NOMO-1 treated with dmso at 0.1 percent for 144 hours (cell line): ENCODE measurements around the gene VSX1.

ENCODE experiments used
- DNase-seq: peaks from one replicate; lab custom pipeline; 2025; ENCODE audit not compliant: unreplicated experiment; lab: John Stamatoyannopoulos, UW

The VSX1 gene

DNA sequence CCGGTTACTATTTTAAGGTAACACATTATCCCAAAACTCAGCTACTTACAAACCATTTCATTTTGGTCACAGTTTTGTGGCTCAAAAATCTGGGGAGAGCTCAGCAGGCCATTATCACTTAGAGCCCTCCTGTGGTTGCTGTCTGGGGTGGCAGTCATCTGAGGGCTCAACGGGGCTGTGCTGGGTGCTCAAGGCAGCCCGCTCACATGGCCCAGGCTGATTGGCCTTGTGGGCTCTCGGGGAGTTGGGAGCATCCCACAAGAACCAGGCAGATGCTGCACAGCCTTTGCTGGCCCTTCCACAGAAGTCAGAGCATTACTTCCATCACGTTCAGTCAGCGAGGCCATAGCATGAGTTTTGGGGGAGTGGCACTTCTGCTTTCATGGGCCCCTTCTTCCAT lies 6.3 kb upstream of the VSX1 start:
- no peak for DNase-seq

- no peak for DNase-seq
Observed at GRCh38 chr20:25087186-25087929, 5.4 kb upstream of the VSX1 start.

DNA sequence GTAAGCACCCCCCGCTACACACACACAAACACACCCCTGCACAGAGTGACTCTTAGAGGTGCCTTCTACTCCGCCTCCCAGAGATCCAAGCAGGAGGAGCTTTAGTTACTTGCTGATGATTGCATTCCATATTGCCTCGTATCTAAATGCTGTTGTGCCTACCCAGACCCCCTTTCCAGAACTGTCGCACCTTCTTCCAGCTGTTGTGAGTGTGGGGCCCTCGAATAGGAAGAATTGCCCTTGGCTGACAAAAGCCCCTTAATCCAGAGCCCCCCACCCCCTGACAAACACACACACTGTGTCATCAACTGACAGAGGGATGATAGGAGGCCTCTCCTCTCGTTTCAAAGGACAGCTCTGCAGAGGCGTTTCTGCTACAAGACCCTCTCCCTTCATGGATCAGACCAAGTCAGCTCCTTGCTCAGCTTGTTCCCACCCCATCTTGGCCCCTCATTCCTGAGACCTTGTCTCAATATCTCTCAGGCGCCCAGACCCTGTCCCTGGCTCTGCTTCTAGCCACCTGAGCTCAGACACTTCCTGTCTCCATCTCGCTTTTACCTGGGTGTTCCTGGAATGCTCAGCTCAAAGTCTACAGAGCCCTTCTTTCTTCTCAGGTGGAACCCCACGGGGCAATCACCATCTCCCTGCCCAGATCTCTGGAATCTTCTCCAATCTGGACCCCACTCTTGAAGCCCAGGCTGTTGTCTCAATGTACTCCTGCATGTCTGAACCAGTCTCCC lies 4.0 kb upstream of the VSX1 start:
- DNase-seq, result no peak

- no peak for DNase-seq
Observed at GRCh38 chr20:25084626-25085187, 2.8 kb upstream of the VSX1 start.

- no peak for DNase-seq
Observed at GRCh38 chr20:25083773-25084625, 2.1 kb upstream of the VSX1 start.

- DNase-seq, result no peak
Observed at GRCh38 chr20:25083141-25083772, 1.3 kb upstream of the VSX1 start.

- DNase-seq, result no peak
Observed at GRCh38 chr20:25082498-25082873, 545 bp upstream of the VSX1 start.

- DNase-seq, result no peak
Observed at GRCh38 chr20:25081065-25081729, 744 bp downstream of the VSX1 start.

DNA sequence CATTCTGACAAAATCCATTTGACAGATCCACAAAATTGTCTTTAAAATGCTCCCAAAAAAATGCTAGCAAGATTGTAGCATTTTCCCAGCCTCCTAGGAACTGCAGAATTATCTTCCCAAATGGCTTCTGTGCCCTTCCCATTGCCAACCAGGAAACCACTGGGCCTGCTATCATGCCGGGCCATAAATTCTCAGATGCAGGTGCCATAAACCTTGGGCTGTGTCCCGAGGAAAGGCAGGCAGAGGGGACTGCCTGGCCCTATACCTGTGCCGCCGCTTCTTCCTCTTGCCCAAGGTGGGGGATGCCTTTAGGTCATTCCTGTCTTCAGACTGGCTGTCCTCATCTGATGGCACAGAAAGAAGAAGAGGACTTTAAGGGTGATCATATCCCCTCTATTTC lies 2.8 kb downstream of the VSX1 start:
- no peak for DNase-seq

GRCh38 chr20:25078662-25079061 lies 3.3 kb downstream of the VSX1 start:
- no peak for DNase-seq

GRCh38 chr20:25077610-25078169 lies 4.3 kb downstream of the VSX1 start:
- DNase-seq, result no peak

- no peak for DNase-seq
Observed at GRCh38 chr20:25076731-25077609, 5.0 kb downstream of the VSX1 start.

GRCh38 chr20:25076201-25076600 lies 5.7 kb downstream of the VSX1 start:
- no peak for DNase-seq

DNA sequence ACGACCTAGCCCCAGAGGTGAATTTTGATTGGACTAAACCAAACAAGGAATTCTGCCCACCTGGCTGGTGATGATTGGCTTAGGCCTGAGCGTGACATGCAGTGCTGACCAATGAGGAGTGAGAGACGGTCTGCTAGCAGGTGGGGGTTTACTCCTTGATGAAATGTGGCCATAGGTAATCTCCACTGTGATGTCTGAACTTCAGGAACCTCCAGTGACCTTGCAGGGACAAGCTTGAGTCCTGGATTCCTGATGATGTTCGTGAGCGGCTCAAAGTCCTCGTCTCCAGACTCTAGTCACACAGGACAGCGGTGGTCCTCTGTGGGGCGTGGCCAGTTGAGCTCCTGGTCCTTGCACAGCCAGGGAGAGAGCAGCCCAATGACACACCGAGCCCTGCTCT lies 8.4 kb downstream of the VSX1 start:
- no peak for DNase-seq

GRCh38 chr20:25072226-25072811 lies 9.6 kb downstream of the VSX1 start:
- no peak for DNase-seq

DNA sequence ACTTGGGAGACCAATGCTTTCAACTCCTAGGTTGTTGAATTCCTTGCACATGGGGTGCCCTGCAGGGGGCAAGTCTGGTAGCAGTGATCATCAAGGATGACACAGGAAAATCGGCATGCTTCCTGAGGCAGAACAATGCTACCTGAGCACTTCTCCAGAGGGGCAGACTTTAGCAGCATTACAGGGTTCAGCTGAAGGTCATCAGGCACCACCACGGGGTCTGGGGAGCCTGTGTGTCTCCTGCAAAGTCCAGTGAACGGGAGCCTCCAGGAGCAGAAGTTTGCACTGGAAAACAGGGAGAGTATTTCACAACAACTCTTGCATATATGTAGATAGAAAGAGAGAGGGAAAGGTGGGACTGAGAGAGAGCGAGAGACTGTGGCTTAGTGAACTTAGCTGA lies 10.2 kb downstream of the VSX1 start:
- DNase-seq, result no peak

DNA sequence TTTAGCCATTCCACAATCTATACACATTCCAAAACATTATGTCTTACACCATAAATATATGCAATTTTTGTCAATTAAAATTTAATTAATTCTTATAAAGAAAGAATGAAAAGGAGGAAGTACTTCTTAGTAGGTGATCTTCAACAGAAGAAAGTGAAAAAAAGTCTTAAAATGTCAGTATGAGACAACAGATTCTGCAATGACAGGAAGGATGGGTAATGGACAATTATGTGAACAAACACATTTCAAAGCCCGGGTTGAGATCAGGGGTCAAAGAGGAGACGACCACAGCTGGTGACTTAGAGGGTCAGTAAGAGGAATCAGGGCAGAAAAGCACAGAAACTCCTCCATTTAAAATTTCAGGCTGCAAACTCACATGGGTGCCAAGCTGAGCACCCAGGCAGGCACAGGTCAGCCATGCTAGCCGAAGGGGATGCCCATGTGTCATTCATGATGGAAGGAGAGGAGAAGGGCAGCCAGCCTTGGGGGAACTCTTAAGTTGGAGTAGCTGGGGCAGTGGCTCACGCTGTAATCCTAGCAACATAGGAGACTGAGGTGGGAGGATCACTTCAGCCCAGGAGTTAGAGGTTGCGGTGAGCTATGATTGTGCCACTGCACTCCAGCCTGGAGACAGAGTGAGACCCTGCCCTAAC lies 11.0 kb downstream of the VSX1 start:
- no peak for DNase-seq
